ENCODE data around the gene LIN28B. TPM values are rescaled to one million over a fixed set of nuclear protein-coding genes. Genes with fewer than 3 reads are reported as not detected.
"Not testable (repeated sequence)": the region's sequence is repeated elsewhere in the genome, so short reads cannot be mapped to it uniquely, and the experiment has no call there.

Gene LIN28B
- total RNA-seq, 2 experiments from 2014 or later = not detected

- H3K27ac Mint-ChIP-seq; H3K9me3 Mint-ChIP-seq (ENCODE audit: insufficient read depth); H3K4me1 Mint-ChIP-seq (ENCODE audit: low read depth); ATAC-seq; CTCF ChIA-PET; H3K4me3 Mint-ChIP-seq; H3K36me3 Mint-ChIP-seq (ENCODE audit: low read depth); H3K27me3 Mint-ChIP-seq (ENCODE audit: low read depth); DNase-seq: not testable (repeated sequence)
- POLR2A ChIA-PET = interaction anchor here (0.6 kb wide), 1 partner anchor 400 kb away, joined by 3 read pairs; no protein-coding TSS in a partner anchor
Observed at GRCh38 chr6:104993576-104993975, 36.7 kb downstream of the LIN28B start.

- H3K9me3 Mint-ChIP-seq (ENCODE audit: insufficient read depth) = no peaks in the 10 kb centered on the region
- ChIA-PET POLR2A (no interaction called here), CTCF (no interaction called here)
- no peaks in the 10 kb centered on the region for H3K27me3 Mint-ChIP-seq (ENCODE audit: low read depth)
- ATAC-seq = no peak
- H3K4me3 Mint-ChIP-seq = no peak overlapping the region
- no peak for DNase-seq
- H3K36me3 Mint-ChIP-seq (ENCODE audit: low read depth) = no peaks in the 10 kb centered on the region
- H3K27ac Mint-ChIP-seq = no peak overlapping the region
- H3K4me1 Mint-ChIP-seq (ENCODE audit: low read depth) = no peaks in the 10 kb centered on the region
Observed at GRCh38 chr6:104995989-104996617, 39.2 kb downstream of the LIN28B start.

GRCh38 chr6:105001063-105001462 is 44.2 kb downstream of the LIN28B start:
- H3K27me3 Mint-ChIP-seq (ENCODE audit: low read depth) = peaks cover 7% of the 10 kb centered on the region
- H3K4me3 Mint-ChIP-seq = no peak overlapping the region
- no peaks in the 10 kb centered on the region for H3K36me3 Mint-ChIP-seq (ENCODE audit: low read depth)
- no peak for ATAC-seq
- CTCF ChIA-PET = no interaction called here
- H3K4me1 Mint-ChIP-seq (ENCODE audit: low read depth) = no peaks in the 10 kb centered on the region
- POLR2A ChIA-PET = no interaction called here
- H3K27ac Mint-ChIP-seq = no peak overlapping the region
- H3K9me3 Mint-ChIP-seq (ENCODE audit: insufficient read depth) = no peaks in the 10 kb centered on the region
- no peak for DNase-seq

- H3K9me3 Mint-ChIP-seq (ENCODE audit: insufficient read depth) = no peaks in the 10 kb centered on the region
- CTCF ChIA-PET = no interaction called here
- ATAC-seq = no peak
Observed at GRCh38 chr6:105001906-105002305, 45.0 kb downstream of the LIN28B start.

GRCh38 chr6:105005451-105005850 is 48.5 kb downstream of the LIN28B start:
- Mint-ChIP-seq H3K9me3 (ENCODE audit: insufficient read depth) (no peaks in the 10 kb centered on the region), H3K27me3 (ENCODE audit: low read depth) (peaks cover 9% of the 10 kb centered on the region), H3K27ac (no peak overlapping the region), H3K4me3 (no peak overlapping the region), H3K4me1 (ENCODE audit: low read depth) (no peaks in the 10 kb centered on the region), H3K36me3 (ENCODE audit: low read depth) (no peaks in the 10 kb centered on the region)
- ChIA-PET POLR2A (no interaction called here), CTCF (no interaction called here)
- DNase-seq (no peak), ATAC-seq (no peak)

More at GRCh38 chr6:105001906-105002305, 45.0 kb downstream of the LIN28B start:
- POLR2A ChIA-PET = no interaction called here
- Mint-ChIP-seq H3K4me1 (ENCODE audit: low read depth) (no peaks in the 10 kb centered on the region), H3K36me3 (ENCODE audit: low read depth) (no peaks in the 10 kb centered on the region), H3K4me3 (no peak overlapping the region), H3K27me3 (ENCODE audit: low read depth) (peaks cover 9% of the 10 kb centered on the region), H3K27ac (no peak overlapping the region)
- no peak for DNase-seq

- H3K9me3 Mint-ChIP-seq (ENCODE audit: insufficient read depth); POLR2A ChIA-PET; ATAC-seq; H3K4me1 Mint-ChIP-seq (ENCODE audit: low read depth); H3K4me3 Mint-ChIP-seq; H3K27ac Mint-ChIP-seq; CTCF ChIA-PET; H3K36me3 Mint-ChIP-seq (ENCODE audit: low read depth); H3K27me3 Mint-ChIP-seq (ENCODE audit: low read depth); DNase-seq: not testable (repeated sequence)
Observed at GRCh38 chr6:105013459-105013858, 56.6 kb downstream of the LIN28B start.

GRCh38 chr6:105014448-105014847 is 57.5 kb downstream of the LIN28B start:
- ChIA-PET POLR2A (no interaction called here), CTCF (no interaction called here)
- no peak for DNase-seq
- Mint-ChIP-seq H3K4me3 (no peak overlapping the region), H3K4me1 (ENCODE audit: low read depth) (no peaks in the 10 kb centered on the region), H3K27ac (no peak overlapping the region), H3K36me3 (ENCODE audit: low read depth) (no peaks in the 10 kb centered on the region), H3K27me3 (ENCODE audit: low read depth) (no peaks in the 10 kb centered on the region), H3K9me3 (ENCODE audit: insufficient read depth) (no peaks in the 10 kb centered on the region)
- ATAC-seq = no peak

- no peak overlapping the region for H3K4me3 Mint-ChIP-seq
- H3K27me3 Mint-ChIP-seq (ENCODE audit: low read depth) = no peaks in the 10 kb centered on the region
- ChIA-PET POLR2A (no interaction called here), CTCF (no interaction called here)
- no peaks in the 10 kb centered on the region for H3K4me1 Mint-ChIP-seq (ENCODE audit: low read depth)
- H3K27ac Mint-ChIP-seq = no peak overlapping the region
- H3K9me3 Mint-ChIP-seq (ENCODE audit: insufficient read depth) = no peaks in the 10 kb centered on the region
- DNase-seq = no peak
- no peak for ATAC-seq
- no peaks in the 10 kb centered on the region for H3K36me3 Mint-ChIP-seq (ENCODE audit: low read depth)
Observed at GRCh38 chr6:105014954-105015353, 58.0 kb downstream of the LIN28B start.

GRCh38 chr6:105015482-105015881 is 58.6 kb downstream of the LIN28B start:
- Mint-ChIP-seq H3K36me3 (ENCODE audit: low read depth) (no peaks in the 10 kb centered on the region), H3K4me1 (ENCODE audit: low read depth) (no peaks in the 10 kb centered on the region)
- POLR2A ChIA-PET = no interaction called here

GRCh38 chr6:105019285-105019684 is 62.4 kb downstream of the LIN28B start:
- peaks cover 7% of the 10 kb centered on the region for H3K27me3 Mint-ChIP-seq (ENCODE audit: low read depth)
- POLR2A ChIA-PET = no interaction called here
- H3K4me1 Mint-ChIP-seq (ENCODE audit: low read depth) = no peaks in the 10 kb centered on the region

More at GRCh38 chr6:105015482-105015881, 58.6 kb downstream of the LIN28B start:
- no peak overlapping the region for H3K27ac Mint-ChIP-seq
- CTCF ChIA-PET = no interaction called here
- no peaks in the 10 kb centered on the region for H3K9me3 Mint-ChIP-seq (ENCODE audit: insufficient read depth)
- ATAC-seq = no peak
- no peaks in the 10 kb centered on the region for H3K27me3 Mint-ChIP-seq (ENCODE audit: low read depth)
- no peak for DNase-seq
- no peak overlapping the region for H3K4me3 Mint-ChIP-seq

GRCh38 chr6:105021399-105021798 is 64.5 kb downstream of the LIN28B start:
- H3K4me1 Mint-ChIP-seq (ENCODE audit: low read depth) = no peaks in the 10 kb centered on the region
- no peaks in the 10 kb centered on the region for H3K9me3 Mint-ChIP-seq (ENCODE audit: insufficient read depth)
- ATAC-seq (no peak), DNase-seq (no peak)
- H3K36me3 Mint-ChIP-seq (ENCODE audit: low read depth) = no peaks in the 10 kb centered on the region
- POLR2A ChIA-PET = no interaction called here
- CTCF ChIA-PET = no interaction called here
- peaks cover 7% of the 10 kb centered on the region for H3K27me3 Mint-ChIP-seq (ENCODE audit: low read depth)
- H3K4me3 Mint-ChIP-seq = no peak overlapping the region
- H3K27ac Mint-ChIP-seq = no peak overlapping the region

More at GRCh38 chr6:105019285-105019684, 62.4 kb downstream of the LIN28B start:
- H3K27ac Mint-ChIP-seq = no peak overlapping the region
- H3K9me3 Mint-ChIP-seq (ENCODE audit: insufficient read depth) = no peaks in the 10 kb centered on the region
- CTCF ChIA-PET = no interaction called here
- H3K36me3 Mint-ChIP-seq (ENCODE audit: low read depth) = no peaks in the 10 kb centered on the region
- DNase-seq (no peak), ATAC-seq (no peak)
- no peak overlapping the region for H3K4me3 Mint-ChIP-seq

- H3K4me3 Mint-ChIP-seq = no peak overlapping the region
- no peak for DNase-seq
- ATAC-seq = no peak
- H3K27ac Mint-ChIP-seq = no peak overlapping the region
- ChIA-PET CTCF (no interaction called here), POLR2A (no interaction called here)
- no peaks in the 10 kb centered on the region for H3K9me3 Mint-ChIP-seq (ENCODE audit: insufficient read depth)
- no peaks in the 10 kb centered on the region for H3K36me3 Mint-ChIP-seq (ENCODE audit: low read depth)
- H3K4me1 Mint-ChIP-seq (ENCODE audit: low read depth) = no peaks in the 10 kb centered on the region
- peaks cover 8% of the 10 kb centered on the region for H3K27me3 Mint-ChIP-seq (ENCODE audit: low read depth)
Observed at GRCh38 chr6:105022416-105022815, 65.5 kb downstream of the LIN28B start.

- POLR2A ChIA-PET = no interaction called here
- no peaks in the 10 kb centered on the region for H3K36me3 Mint-ChIP-seq (ENCODE audit: low read depth)
Observed at GRCh38 chr6:105024803-105025202, 67.9 kb downstream of the LIN28B start.

More at GRCh38 chr6:105024803-105025202, 67.9 kb downstream of the LIN28B start:
- Mint-ChIP-seq H3K4me1 (ENCODE audit: low read depth) (no peaks in the 10 kb centered on the region), H3K27ac (no peak overlapping the region), H3K27me3 (ENCODE audit: low read depth) (peaks cover 8% of the 10 kb centered on the region), H3K9me3 (ENCODE audit: insufficient read depth) (no peaks in the 10 kb centered on the region), H3K4me3 (no peak overlapping the region)
- CTCF ChIA-PET = no interaction called here
- no peak for ATAC-seq
- no peak for DNase-seq
